OCI-LY3 (cell line): ENCODE data around the gene MBNL1.

Experiments used
- H2AFZ ChIP-seq: fragments of 200-600, 300-600 bp; shearing (Covaris generic); 2 replicates; pipeline ENCODE4 v1.6.0; 2014; ENCODE audit warnings: antibody characterized with exemption, low read depth, low read length
- H3K27ac ChIP-seq: fragments of 200-600, 300-600 bp; sonication (generic); 2 replicates; pipeline ENCODE4 v1.5.1; 2014; ENCODE audit warnings: mild to moderate bottlenecking, low read length, moderate library complexity, mixed read lengths
- H3K27me3 ChIP-seq: fragments of 200-600, 300-600 bp; sonication (generic); 2 replicates; pipeline ENCODE4 v1.6.1; 2014; ENCODE audit warnings: low read depth, low read length, mixed read lengths
- H3K36me3 ChIP-seq: fragments of 200-600, 300-600 bp; sonication (generic); replicated peaks from 2 replicates; pipeline ENCODE3; 2014; ENCODE audit warnings: low read depth, low read length, mixed read lengths
- H3K4me1 ChIP-seq: fragments of 300-600, 200-600 bp; sonication (generic); 2 replicates; pipeline ENCODE4 v1.6.1; 2014; ENCODE audit warnings: low read length, mixed read lengths
- H3K4me2 ChIP-seq: fragments of 200-600, 300-600 bp; sonication (generic); 2 replicates; pipeline ENCODE4 v1.6.1; 2014; ENCODE audit warnings: low read length, mixed read lengths
- H3K4me3 ChIP-seq: fragments of 300-600, 200-600 bp; sonication (generic); 2 replicates; pipeline ENCODE4 v1.5.1; 2014; ENCODE audit warnings: antibody characterized with exemption, mild to moderate bottlenecking, low read length, moderate library complexity
- H3K79me2 ChIP-seq: fragments of 300-600, 200-600 bp; shearing (Covaris generic); 2 replicates; pipeline ENCODE4 v1.6.1; 2014; ENCODE audit warnings: mild to moderate bottlenecking, low read length, mixed read lengths
- H3K9ac ChIP-seq: fragments of 300-600, 200-600 bp; shearing (Covaris generic); 2 replicates; pipeline ENCODE4 v1.6.0; 2014; ENCODE audit warnings: mild to moderate bottlenecking, low read length, moderate library complexity
- H3K9me3 ChIP-seq: fragments of 200-600, 300-600 bp; shearing (Covaris generic); 2 replicates; pipeline ENCODE4 v1.6.1; 2014; ENCODE audit warnings: low read length, mixed read lengths; ENCODE audit not compliant: insufficient read depth
- H4K20me1 ChIP-seq: fragments of 200-600, 300-600 bp; sonication (generic); 2 replicates; pipeline ENCODE4 v1.6.1; 2016; ENCODE audit warnings: low read length, mixed read lengths; ENCODE audit not compliant: insufficient read depth
- CTCF ChIP-seq: fragments of 200-600, 300-600 bp; sonication (generic); IDR thresholded peaks from 2 replicates; pipeline ENCODE4 v1.5.1; 2014; ENCODE audit warnings: antibody characterized with exemption, low read length, low read depth
- EZH2phosphoT487 ChIP-seq: fragments of 200-600 bp; shearing (Covaris generic); IDR thresholded peaks from 2 replicates; pipeline ENCODE4 v1.6.1; 2018; ENCODE audit warnings: antibody characterized with exemption, mixed run types, low read depth

Gene MBNL1

GRCh38 chr3:152302521-152303021 lies 33.8 kb downstream of the MBNL1 start:
- Histone ChIP-seq H2AFZ (no peak overlapping the region), H3K9ac (no peak overlapping the region), H3K27me3 (no peaks in the 10 kb centered on the region), H3K27ac (no peak overlapping the region), H3K9me3 (no peaks in the 10 kb centered on the region), H3K4me2 (peak overlapping the region; percentile 60), H4K20me1 (peaks cover 100% of the 10 kb centered on the region), H3K36me3 (peaks cover 37% of the 10 kb centered on the region), H3K4me3 (peak overlapping the region; percentile 44), H3K4me1 (peaks cover 46% of the 10 kb centered on the region), H3K79me2 (peaks cover 100% of the 10 kb centered on the region)
- TF ChIP-seq CTCF (no peak), EZH2phosphoT487 (no peak)

- Histone ChIP-seq H3K79me2 (peaks cover 100% of the 10 kb centered on the region), H3K9ac (no peak overlapping the region), H3K27ac (no peak overlapping the region), H3K27me3 (no peaks in the 10 kb centered on the region), H3K9me3 (no peaks in the 10 kb centered on the region), H3K36me3 (peaks cover 39% of the 10 kb centered on the region), H4K20me1 (peaks cover 99% of the 10 kb centered on the region), H2AFZ (no peak overlapping the region), H3K4me1 (peaks cover 31% of the 10 kb centered on the region), H3K4me2 (no peak overlapping the region), H3K4me3 (no peak overlapping the region)
- TF ChIP-seq EZH2phosphoT487: no peak
- no peak for TF ChIP-seq CTCF
Observed at GRCh38 chr3:152304160-152304559, 35.4 kb downstream of the MBNL1 start.

GRCh38 chr3:152305075-152305474 lies 36.3 kb downstream of the MBNL1 start:
- Histone ChIP-seq H3K4me2 (no peak overlapping the region), H4K20me1 (peaks cover 98% of the 10 kb centered on the region), H3K9ac (no peak overlapping the region), H2AFZ (no peak overlapping the region), H3K4me3 (no peak overlapping the region), H3K27me3 (no peaks in the 10 kb centered on the region), H3K9me3 (no peaks in the 10 kb centered on the region), H3K4me1 (peaks cover 27% of the 10 kb centered on the region), H3K27ac (no peak overlapping the region), H3K79me2 (peaks cover 100% of the 10 kb centered on the region), H3K36me3 (peaks cover 31% of the 10 kb centered on the region)
- TF ChIP-seq CTCF (no peak), EZH2phosphoT487 (no peak)

- no peak for TF ChIP-seq CTCF
- TF ChIP-seq EZH2phosphoT487: no peak
- Histone ChIP-seq H4K20me1 (peaks cover 88% of the 10 kb centered on the region), H3K4me3 (no peak overlapping the region), H3K9ac (no peak overlapping the region), H3K9me3 (no peaks in the 10 kb centered on the region), H2AFZ (no peak overlapping the region), H3K27ac (no peak overlapping the region), H3K79me2 (peaks cover 99% of the 10 kb centered on the region), H3K27me3 (no peaks in the 10 kb centered on the region), H3K4me2 (no peak overlapping the region), H3K36me3 (peaks cover 23% of the 10 kb centered on the region), H3K4me1 (peaks cover 4% of the 10 kb centered on the region)
Observed at GRCh38 chr3:152307829-152308474, 39.2 kb downstream of the MBNL1 start.
